Neural crest cell (in vitro differentiated cells): ENCODE measurements around the gene KCNJ18. TPM values are rescaled to one million over a fixed set of nuclear protein-coding genes. Genes with fewer than 3 reads are reported as not detected.
"Not testable (repeated sequence)": the region's sequence is repeated elsewhere in the genome, so short reads cannot be mapped to it uniquely, and the experiment has no call there.

Experiments
- DNase-seq: peaks from one replicate; pipeline ENCODE4 v3.0.0; 2021; ENCODE audit warnings: low read depth, mixed read lengths, low spot score
- H3K27ac Mint-ChIP-seq: one replicate; pipeline ENCODE4 v1.8.0; 2021; ENCODE audit warnings: mild to moderate bottlenecking, mixed read lengths; ENCODE audit not compliant: unreplicated experiment
- H3K27me3 Mint-ChIP-seq: 2 replicates; pipeline ENCODE4 v1.8.0; 2021; ENCODE audit warnings: low read depth, mild to moderate bottlenecking, mixed read lengths
- H3K36me3 Mint-ChIP-seq: 2 replicates; pipeline ENCODE4 v1.8.0; 2021; ENCODE audit warnings: low read depth, mild to moderate bottlenecking, mixed read lengths
- H3K4me1 Mint-ChIP-seq: 2 replicates; pipeline ENCODE4 v1.8.0; 2021; ENCODE audit warnings: mixed read lengths
- H3K4me3 Mint-ChIP-seq: one replicate; pipeline ENCODE4 v1.8.0; 2021; ENCODE audit warnings: mild to moderate bottlenecking, mixed read lengths
- H3K9me3 Mint-ChIP-seq: 2 replicates; pipeline ENCODE4 v1.8.0; 2021; ENCODE audit warnings: mixed read lengths
- total RNA-seq: library from RNA; stranded (reverse); gene quantifications from 2 replicates; pipeline ENCODE4 v1.2.1, GENCODE V29; 2021

The KCNJ18 gene
- total RNA-seq, 1 donor from 2014 or later: not detected

DNA sequence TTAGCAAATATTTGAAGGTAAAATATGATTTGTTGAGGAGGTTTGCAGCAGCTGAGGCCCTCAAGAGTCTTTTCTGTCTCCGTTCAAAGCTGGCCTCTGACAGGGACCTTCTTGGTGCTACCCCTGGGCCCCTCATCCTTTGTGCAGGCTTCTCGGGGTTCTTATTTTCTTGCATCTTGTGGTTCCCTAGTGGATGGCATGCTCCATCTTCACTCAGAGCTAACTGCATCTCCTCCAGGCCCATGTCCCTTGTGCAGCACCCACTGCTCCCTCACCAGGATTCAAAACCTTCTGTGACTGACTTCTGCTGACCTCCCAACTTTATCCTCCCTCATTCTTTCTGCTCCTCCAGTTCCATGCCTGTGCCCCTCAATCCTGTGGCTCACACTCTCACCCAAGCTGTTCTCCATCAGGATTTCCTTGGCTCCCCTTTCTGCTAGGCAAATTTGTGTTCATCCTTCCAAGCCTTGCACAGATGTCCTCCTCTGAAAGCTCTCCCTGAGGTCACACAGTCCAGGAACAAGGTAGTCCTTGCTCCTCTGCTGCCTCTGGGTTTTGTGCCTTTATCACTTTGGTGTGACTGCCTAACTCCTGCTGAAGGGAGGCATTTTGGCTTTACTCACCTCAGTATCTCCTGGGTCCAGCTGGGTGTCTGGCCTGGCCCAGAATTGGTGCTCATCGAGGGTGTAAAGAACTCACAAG, 25.5 kb upstream of the KCNJ18 start:
- not testable (repeated sequence) for H3K27me3 Mint-ChIP-seq, H3K27ac Mint-ChIP-seq, H3K4me1 Mint-ChIP-seq, DNase-seq, H3K4me3 Mint-ChIP-seq
- Mint-ChIP-seq H3K36me3 (peaks cover 18% of the 10 kb centered on the region), H3K9me3 (peaks cover 36% of the 10 kb centered on the region)

DNA sequence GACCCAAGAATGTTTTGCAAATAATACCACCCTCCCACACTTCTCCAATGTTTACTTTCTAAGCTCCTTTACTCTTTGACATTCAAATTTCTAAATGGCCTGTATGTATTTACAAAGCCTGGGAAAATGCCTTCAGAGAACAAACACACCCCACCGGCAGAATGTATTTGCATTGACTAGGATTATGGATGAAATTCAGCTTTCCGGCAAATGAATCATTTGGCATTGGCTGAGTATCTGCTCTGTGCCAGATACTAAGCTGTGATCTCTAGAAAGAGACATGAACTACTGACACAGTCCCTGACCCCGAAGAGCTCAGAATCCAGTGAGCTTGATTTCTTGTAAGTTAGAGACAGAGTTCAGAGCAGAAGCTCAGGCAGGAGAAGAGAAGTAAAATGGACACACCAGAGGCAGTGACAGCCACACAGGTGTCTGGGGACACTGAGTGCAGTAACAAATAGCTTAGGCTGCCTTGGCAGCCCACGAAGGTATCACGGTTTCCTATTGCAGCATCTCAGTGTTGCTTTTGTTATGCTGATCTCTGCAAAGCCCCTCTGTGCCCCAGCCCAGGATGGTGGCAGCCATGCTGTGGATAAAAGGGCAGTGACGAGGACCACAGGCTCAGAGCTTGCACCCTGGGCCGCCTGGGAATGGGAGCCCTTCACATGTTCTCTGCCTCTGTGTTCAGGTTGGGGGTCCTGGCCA, 24.8 kb upstream of the KCNJ18 start:
- H3K4me3 Mint-ChIP-seq, DNase-seq, H3K27me3 Mint-ChIP-seq, H3K4me1 Mint-ChIP-seq, H3K27ac Mint-ChIP-seq: not testable (repeated sequence)
- Mint-ChIP-seq H3K9me3 (peaks cover 31% of the 10 kb centered on the region), H3K36me3 (peaks cover 18% of the 10 kb centered on the region)

DNA sequence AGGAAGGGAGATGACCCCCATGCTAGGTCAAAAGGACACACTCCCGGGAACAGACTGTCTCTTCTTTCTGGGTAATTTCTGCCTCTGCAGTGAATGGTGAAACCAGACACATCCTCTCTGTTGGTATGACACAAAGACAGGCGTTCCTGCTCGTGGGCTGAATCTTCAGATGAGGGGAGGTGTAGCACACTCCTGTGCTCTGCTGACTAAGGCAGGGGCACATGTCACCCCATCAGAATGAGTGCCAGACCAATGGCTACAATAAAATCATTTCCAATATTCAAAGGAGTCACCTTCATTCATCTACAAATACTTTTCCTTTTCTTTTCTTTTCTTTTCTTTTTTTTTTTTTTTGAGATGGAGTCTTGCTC, 24.2 kb upstream of the KCNJ18 start:
- H3K27ac Mint-ChIP-seq, DNase-seq, H3K4me1 Mint-ChIP-seq, H3K27me3 Mint-ChIP-seq, H3K4me3 Mint-ChIP-seq: not testable (repeated sequence)
- H3K9me3 Mint-ChIP-seq: peaks cover 29% of the 10 kb centered on the region
- H3K36me3 Mint-ChIP-seq: peaks cover 18% of the 10 kb centered on the region

DNA sequence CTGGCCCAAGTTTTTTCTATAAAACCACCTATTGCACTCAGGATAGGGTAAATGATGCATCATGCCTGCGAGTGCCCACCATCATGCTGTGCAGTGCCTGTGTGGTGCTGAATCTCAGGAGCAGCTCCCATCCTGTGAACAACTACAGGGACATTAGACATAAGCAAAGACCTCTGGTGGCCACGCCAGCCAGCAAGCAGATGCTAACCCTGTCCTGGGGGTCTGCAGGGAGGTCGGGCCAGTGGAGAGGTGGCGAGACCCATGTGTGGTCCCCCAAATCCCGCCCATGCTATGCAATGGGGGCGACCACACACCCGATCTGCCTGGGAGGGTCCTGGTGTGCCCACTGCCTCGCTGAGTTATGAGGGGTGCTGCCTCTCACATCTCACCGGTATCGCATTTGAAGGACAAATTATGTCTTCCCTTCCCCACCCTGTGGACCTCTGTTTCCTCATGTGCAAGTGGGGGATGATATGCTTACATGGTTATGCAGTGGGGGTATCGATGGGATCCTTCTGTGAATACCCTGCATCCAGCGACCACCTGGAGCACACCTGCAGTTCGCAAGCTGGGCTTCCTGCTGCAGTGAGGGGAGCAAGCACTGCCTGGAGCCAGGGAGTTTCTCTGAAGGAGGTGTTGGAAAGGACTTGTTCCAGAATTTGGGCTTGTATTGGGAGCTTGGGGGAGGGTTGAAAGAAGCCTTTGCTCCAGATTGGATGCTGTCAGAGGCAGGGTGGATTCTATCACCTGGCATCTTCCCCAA, 23.4 kb upstream of the KCNJ18 start:
- not testable (repeated sequence) for H3K4me3 Mint-ChIP-seq
- peaks cover 30% of the 10 kb centered on the region for H3K9me3 Mint-ChIP-seq

DNA sequence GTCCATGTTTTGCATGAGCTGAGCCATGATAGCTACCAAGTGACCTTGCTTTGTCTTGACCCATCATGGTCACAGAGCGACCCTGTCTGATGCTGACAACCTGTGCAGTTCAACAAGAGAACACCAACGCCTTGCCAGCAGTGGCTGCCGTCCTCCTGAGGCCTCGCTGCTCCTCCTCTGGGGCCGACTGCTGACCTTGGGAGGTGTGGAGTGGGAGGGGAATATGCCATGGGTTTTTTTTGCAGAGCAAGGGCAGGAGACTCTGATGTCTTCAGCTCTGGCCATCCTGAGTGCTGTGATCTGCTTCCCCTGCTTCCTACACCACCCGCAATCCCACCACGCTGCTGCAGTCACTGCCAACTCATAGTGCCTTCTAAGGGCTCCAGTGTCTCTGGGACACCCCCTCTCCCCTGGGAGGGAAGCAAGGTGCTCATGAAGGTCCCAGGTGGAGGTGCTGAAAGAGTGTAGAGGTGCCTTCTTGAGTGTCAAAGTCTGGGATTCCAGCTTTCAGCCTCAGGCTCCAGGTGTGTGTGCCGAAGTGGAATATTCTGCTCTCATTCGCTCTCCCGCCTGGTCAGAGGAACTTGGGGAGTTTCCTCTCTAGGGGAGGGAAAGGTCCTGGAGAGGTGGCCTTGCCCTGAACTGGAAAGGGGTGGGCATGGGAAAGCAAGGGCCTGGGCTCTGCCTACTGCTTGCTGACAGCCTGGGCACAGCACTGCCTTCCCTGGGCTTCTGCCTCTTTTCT, 22.5 kb upstream of the KCNJ18 start:
- peaks cover 14% of the 10 kb centered on the region for H3K36me3 Mint-ChIP-seq
- H3K27me3 Mint-ChIP-seq: not testable (repeated sequence)
- peaks cover 27% of the 10 kb centered on the region for H3K9me3 Mint-ChIP-seq

More for the DNA sequence above, 23.4 kb upstream of the KCNJ18 start:
- not testable (repeated sequence) for DNase-seq, H3K4me1 Mint-ChIP-seq, H3K27ac Mint-ChIP-seq, H3K27me3 Mint-ChIP-seq
- peaks cover 17% of the 10 kb centered on the region for H3K36me3 Mint-ChIP-seq

DNA sequence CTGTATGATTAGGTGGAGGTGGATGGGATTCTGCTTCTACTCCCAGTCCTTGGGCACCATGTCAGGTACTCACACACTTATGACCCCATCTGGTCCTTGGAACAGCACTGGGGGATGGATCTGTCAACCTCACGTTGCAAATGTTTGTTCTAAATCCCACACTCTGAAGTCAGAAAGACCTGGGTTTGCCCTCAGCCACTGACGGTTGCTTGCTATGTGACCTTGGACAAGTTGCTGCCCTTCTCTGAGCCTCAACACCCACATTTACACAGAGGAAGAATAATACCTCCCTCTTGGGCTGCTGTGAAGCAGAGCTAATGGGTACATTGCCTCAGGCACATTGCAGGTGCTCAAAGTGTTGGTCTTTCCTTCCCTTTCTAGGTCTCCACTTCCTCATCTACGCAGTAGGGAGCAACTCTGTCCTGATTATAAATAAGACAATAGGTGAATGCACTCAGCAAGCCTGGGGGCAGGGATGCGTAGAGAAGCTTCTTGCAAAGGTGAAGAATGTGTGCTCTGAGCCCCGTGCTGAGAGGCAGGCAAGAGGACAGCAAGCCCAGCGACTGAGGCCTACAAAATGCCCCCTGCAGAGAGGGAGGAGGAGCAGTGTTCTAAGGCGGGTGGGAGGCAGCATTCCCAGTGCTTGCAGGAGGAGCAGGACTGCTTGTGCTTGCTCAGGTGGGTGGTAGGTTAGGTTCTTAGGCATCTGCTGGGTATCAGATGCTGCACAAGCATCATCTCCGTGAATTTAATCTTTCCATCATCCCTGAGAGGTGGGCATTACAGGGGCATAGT, 21.8 kb upstream of the KCNJ18 start:
- H3K27me3 Mint-ChIP-seq, H3K27ac Mint-ChIP-seq, DNase-seq, H3K4me3 Mint-ChIP-seq, H3K4me1 Mint-ChIP-seq: not testable (repeated sequence)
- peaks cover 21% of the 10 kb centered on the region for H3K9me3 Mint-ChIP-seq
- H3K36me3 Mint-ChIP-seq: peaks cover 14% of the 10 kb centered on the region

More for the DNA sequence above, 22.5 kb upstream of the KCNJ18 start:
- not testable (repeated sequence) for H3K27ac Mint-ChIP-seq, H3K4me1 Mint-ChIP-seq, DNase-seq, H3K4me3 Mint-ChIP-seq

DNA sequence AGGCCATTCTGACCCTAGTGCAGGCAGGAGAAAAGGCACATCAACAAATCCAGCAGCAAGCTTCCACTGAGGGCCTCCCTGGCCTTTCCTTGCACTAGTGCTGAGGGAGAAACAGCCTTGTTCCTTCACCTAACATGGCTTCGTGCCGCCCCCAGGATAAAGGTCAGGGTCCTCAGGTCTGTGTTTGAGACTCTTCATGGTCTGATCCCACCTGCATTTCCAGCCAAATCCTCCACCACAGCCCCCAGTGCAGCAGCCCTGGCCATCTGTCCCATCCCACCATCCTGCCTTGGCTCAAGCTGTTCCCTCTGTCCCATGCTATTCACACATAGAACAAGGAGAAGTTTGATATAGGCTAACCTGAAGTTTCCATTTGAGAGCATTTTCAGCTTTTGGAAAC, 20.9 kb upstream of the KCNJ18 start:
- Mint-ChIP-seq H3K9me3 (peaks cover 22% of the 10 kb centered on the region), H3K36me3 (peaks cover 14% of the 10 kb centered on the region)
- not testable (repeated sequence) for DNase-seq, H3K27ac Mint-ChIP-seq, H3K4me3 Mint-ChIP-seq, H3K4me1 Mint-ChIP-seq, H3K27me3 Mint-ChIP-seq

DNA sequence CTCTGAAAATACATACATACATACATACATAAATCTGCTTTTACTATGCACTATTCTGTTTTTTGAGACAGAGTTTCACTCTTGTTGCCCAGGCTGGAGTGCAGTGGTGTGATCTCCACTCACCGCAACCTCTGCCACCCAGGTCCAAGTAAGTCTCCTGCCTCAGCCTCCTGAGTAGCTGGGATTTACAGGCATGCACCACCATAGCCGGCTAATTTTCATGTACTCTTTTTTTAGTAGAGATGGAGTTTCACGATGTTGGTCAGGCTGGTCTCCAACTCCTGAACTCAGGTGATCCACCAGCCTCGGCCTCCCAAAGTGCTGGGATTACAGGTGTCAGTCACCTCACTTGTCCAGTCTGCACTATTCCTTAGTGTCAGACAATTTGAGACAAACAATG, 20.5 kb upstream of the KCNJ18 start:
- Mint-ChIP-seq H3K36me3 (peaks cover 11% of the 10 kb centered on the region), H3K9me3 (peaks cover 21% of the 10 kb centered on the region)
- H3K27ac Mint-ChIP-seq, H3K4me1 Mint-ChIP-seq, H3K27me3 Mint-ChIP-seq, DNase-seq, H3K4me3 Mint-ChIP-seq: not testable (repeated sequence)

DNA sequence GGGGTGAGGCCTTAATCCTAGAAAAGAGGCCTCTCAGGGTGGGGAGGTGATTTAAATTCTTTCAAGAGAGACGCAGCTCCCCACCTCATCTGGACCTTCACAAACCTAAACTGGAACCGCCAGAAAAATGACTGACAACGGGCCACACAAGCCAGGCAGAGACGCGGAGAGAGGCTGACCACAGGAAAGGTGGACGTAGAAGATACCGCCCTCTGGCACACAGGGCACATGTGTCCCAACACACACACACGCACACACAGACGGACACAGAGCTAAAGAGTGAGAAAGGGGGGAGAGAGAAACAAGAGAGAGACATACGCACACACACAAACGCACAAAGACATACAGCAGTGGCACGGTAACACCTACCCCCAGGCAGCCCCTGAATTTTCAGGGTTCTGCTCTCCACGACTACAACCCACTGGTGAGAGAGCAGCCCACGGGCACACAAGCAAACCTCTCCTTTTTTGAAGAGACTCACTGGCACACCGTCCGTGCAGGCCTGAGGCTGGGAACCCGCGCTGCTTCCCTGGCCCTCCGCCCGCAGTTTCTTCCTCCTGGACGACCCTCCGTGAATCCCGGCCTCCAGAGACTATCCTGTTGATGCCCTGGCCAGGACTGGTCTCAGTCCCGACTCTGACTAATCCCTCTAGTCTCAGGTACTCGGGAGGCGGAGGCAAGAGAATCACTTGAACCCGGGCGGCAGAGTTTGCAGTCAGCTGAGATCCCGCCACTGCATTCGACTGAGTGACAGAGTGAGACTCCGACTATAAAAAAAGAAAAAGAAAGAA, 18.7 kb upstream of the KCNJ18 start:
- not testable (repeated sequence) for H3K27me3 Mint-ChIP-seq, H3K27ac Mint-ChIP-seq, DNase-seq, H3K4me1 Mint-ChIP-seq, H3K4me3 Mint-ChIP-seq, H3K36me3 Mint-ChIP-seq
- H3K9me3 Mint-ChIP-seq: peaks cover 23% of the 10 kb centered on the region
